ENCODE measurements around the gene FLT3. TPM values are rescaled to one million over a fixed set of nuclear protein-coding genes. Genes with fewer than 3 reads are reported as not detected.

FLT3 gene
- total RNA-seq, 4 donors from 2014 or later: 0.55 to 0.95 TPM; not detected in 2

DNA sequence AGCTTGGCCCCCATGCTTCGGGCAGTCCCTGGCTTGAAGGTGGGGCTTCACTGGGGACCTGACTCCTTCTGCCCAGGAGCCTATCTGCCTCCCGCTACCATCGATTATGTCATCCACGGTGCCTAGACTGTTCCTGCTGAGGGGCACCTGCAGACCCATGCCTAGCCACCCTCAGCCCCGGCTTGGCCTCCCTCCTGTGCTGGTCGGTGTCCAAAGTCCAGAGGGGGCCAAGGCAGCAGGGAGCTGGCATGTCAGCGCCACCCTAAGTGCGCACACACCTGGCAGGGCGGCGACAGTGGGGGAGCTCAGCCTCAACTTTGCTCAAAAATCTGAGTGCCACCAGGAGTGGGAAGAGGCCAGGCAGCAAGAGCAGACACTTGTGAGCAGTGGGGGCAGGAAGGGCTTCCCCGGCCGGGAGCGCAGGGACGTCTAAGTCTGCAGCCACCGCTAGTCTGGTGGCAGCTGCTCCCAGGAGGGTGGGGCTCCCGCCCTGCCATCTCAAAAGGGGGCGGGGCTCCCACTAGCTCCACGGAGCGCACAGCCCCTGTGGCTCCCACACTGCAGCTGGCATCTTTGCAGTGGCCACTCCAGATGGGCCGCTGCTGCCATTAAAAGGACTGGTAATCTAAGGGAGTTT is 98.4 kb downstream of the FLT3 start:
- H3K9me3 ChIP-seq: no peaks in the 10 kb centered on the region
- intact Hi-C loops (cut with DNase I; ENCODE audit: low total_unique reads): no loop called here
- no peak for TF ChIP-seq POLR2A (IDR thresholded peaks at IDR 0.05)
- TF ChIP-seq EP300 (IDR thresholded peaks at IDR 0.05; ENCODE audit: low read depth): no peak
- TF ChIP-seq, protein P1, sequence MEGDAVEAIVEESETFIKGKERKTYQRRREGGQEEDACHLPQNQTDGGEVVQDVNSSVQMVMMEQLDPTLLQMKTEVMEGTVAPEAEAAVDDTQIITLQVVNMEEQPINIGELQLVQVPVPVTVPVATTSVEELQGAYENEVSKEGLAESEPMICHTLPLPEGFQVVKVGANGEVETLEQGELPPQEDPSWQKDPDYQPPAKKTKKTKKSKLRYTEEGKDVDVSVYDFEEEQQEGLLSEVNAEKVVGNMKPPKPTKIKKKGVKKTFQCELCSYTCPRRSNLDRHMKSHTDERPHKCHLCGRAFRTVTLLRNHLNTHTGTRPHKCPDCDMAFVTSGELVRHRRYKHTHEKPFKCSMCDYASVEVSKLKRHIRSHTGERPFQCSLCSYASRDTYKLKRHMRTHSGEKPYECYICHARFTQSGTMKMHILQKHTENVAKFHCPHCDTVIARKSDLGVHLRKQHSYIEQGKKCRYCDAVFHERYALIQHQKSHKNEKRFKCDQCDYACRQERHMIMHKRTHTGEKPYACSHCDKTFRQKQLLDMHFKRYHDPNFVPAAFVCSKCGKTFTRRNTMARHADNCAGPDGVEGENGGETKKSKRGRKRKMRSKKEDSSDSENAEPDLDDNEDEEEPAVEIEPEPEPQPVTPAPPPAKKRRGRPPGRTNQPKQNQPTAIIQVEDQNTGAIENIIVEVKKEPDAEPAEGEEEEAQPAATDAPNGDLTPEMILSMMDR (IDR thresholded peaks at IDR 0.05): no peak
- no peak for TF ChIP-seq POLR2AphosphoS5 (IDR thresholded peaks at IDR 0.05)
- H3K36me3 ChIP-seq: no peaks in the 10 kb centered on the region
- no peak overlapping the region for H3K27ac ChIP-seq
- H3K27me3 ChIP-seq: no peaks in the 10 kb centered on the region
- 81 to 90% methylated on average over 4 to 16 of the region's 20 CpGs for WGBS, 2 donors (ENCODE audit: low coverage in 1 of 2)
- no peaks in the 10 kb centered on the region for H3K4me1 ChIP-seq
- in situ Hi-C loops (cut with MboI; ENCODE audit: low pct_ligation_motif_present in 1 of 4, low pct_unique_long_range_greater_than_20kb in 1 of 4, low sequenced_read_pairs in 3 of 4): no loop called here
- H3K4me3 ChIP-seq: no peak overlapping the region
- DNase-seq: no peak

DNA sequence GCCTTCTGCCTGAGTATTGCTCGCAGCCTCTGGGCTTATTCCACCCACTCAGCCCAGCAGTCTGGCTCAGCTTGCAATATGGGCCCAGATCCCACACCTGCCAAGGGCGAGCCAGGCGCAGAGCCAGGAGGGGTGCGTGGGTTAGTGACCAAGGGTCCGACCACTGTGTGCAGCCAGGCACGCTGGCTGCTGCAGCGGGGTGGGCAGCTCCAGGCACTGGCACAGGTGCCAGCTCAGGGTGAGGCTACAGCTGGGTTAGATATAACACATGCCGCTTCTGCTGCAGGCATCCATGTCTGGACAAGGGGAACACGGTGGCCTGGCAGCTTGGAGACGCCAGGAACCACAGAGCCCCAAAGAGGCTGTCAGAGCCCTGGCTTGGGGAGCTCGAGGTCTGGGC is 99.3 kb downstream of the FLT3 start:
- H3K27ac ChIP-seq: no peak overlapping the region
- no peaks in the 10 kb centered on the region for H3K27me3 ChIP-seq
- 77% methylated on average over 11 of the region's 11 CpGs; no CpG with 5 or more reads in 1 of the 2 donors for WGBS, 2 donors (ENCODE audit: low coverage in 1 of 2)
- H3K9me3 ChIP-seq: no peaks in the 10 kb centered on the region
- DNase-seq: no peak
- TF ChIP-seq POLR2AphosphoS5 (IDR thresholded peaks at IDR 0.05): no peak
- no peaks in the 10 kb centered on the region for H3K4me1 ChIP-seq
- H3K4me3 ChIP-seq: no peak overlapping the region
- no peaks in the 10 kb centered on the region for H3K36me3 ChIP-seq
- in situ Hi-C loops (cut with MboI; ENCODE audit: low pct_ligation_motif_present in 1 of 4, low pct_unique_long_range_greater_than_20kb in 1 of 4, low sequenced_read_pairs in 3 of 4): no loop called here
- intact Hi-C loops (cut with DNase I; ENCODE audit: low total_unique reads): no loop called here

DNA sequence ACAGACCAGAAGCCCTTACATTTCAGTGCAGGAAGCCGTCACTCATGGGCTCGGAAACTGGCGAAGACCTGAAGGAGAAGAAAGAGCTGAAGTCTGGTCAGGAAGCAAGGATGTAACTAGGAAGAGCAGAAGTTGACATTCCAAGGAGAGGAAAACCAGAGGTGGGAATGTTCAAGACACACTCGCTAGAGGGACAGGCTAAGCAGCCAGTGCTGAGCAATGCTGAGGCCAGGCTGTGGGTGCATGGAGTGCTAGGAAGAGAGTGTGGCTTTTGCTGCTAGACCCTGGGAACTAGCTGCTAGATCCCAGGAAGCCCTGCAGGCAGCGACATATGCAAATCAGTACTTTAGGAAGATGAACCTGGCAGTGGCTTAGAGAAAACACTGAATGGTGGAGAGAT is 99.8 kb downstream of the FLT3 start:
- H3K4me3 ChIP-seq: no peak overlapping the region
- in situ Hi-C loops (cut with MboI; ENCODE audit: low pct_ligation_motif_present in 1 of 4, low pct_unique_long_range_greater_than_20kb in 1 of 4, low sequenced_read_pairs in 3 of 4) (no loop called here), intact Hi-C loops (cut with DNase I; ENCODE audit: low total_unique reads) (no loop called here)
- DNase-seq: no peak
- no peaks in the 10 kb centered on the region for H3K27me3 ChIP-seq
- no peaks in the 10 kb centered on the region for H3K36me3 ChIP-seq
- no peak for TF ChIP-seq EP300 (IDR thresholded peaks at IDR 0.05; ENCODE audit: low read depth)
- no peak for TF ChIP-seq POLR2A (IDR thresholded peaks at IDR 0.05)
- TF ChIP-seq, protein P1 (IDR thresholded peaks at IDR 0.05): no peak
- no peak for TF ChIP-seq POLR2AphosphoS5 (IDR thresholded peaks at IDR 0.05)
- no peak overlapping the region for H3K27ac ChIP-seq
- H3K4me1 ChIP-seq: no peaks in the 10 kb centered on the region
- whole genome bisulfite sequencing, 2 donors (ENCODE audit: low coverage in 1 of 2): 44 to 100% methylated on average over 1 to 5 of the region's 5 CpGs
- no peaks in the 10 kb centered on the region for H3K9me3 ChIP-seq

DNA sequence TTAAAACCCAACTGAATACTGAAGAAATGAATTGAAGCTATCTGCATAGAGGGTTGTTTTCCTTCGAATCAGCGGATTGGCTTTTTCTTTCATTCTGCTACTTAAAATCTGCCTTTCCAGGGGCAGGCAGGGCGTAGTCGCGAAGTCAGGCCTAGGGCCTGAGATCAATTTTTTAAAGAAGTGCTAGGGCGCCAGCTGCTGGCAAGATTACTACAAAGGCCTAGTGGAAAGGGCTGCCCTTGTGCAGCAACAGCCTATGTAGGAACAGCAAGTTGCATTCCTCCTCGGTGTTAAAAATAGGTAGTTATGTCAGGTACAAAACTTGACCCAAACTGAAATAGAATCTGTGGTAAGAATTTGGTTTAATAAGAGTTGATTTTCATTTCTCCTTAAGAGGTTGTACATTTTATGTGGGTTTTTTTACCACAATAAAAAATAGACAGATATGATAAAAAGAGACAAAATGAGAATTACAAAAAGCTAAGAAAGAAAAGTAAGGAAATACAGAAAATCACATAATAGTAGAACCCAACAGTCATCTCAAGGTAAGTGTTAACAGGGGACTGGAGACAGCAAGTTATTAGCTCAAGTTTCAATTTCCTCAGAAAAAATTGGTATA is 102.4 kb downstream of the FLT3 start:
- intact Hi-C loops (cut with DNase I; ENCODE audit: low total_unique reads): no loop called here
- TF ChIP-seq EP300 (IDR thresholded peaks at IDR 0.05; ENCODE audit: low read depth) (no peak), POLR2AphosphoS5 (IDR thresholded peaks at IDR 0.05) (no peak)
- TF ChIP-seq, protein P1 (IDR thresholded peaks at IDR 0.05): peak; percentile 18 to 46 (median 39)
- Histone ChIP-seq H3K9me3 (no peaks in the 10 kb centered on the region), H3K4me3 (no peak overlapping the region), H3K27ac (no peak overlapping the region), H3K4me1 (no peaks in the 10 kb centered on the region), H3K36me3 (no peaks in the 10 kb centered on the region), H3K27me3 (no peaks in the 10 kb centered on the region)
- peak; percentile 65 for DNase-seq
- in situ Hi-C loops (cut with MboI; ENCODE audit: low pct_ligation_motif_present in 1 of 4, low pct_unique_long_range_greater_than_20kb in 1 of 4, low sequenced_read_pairs in 3 of 4): loop anchor here in 3 of 4 donors (25.0 kb wide), 2 partner anchors 461 to 1011 kb away; no protein-coding TSS in a partner anchor
- 40 to 56% methylated on average over 6 to 7 of the region's 7 CpGs for WGBS, 2 donors (ENCODE audit: low coverage in 1 of 2)
